Fibroblast of lung (primary cell): Measurements from ENCODE around the gene ADCY3. TPM values are rescaled to one million over a fixed set of nuclear protein-coding genes. Genes with fewer than 3 reads are reported as not detected.

Experiments
- DNase-seq, 2 donors: peaks; one replicate each; pipeline versions ENCODE4 v3.0.0 to v3.0.0-alpha.2; 2010; ENCODE audit warnings: low read depth in 2 of 2
- H2AFZ ChIP-seq: 2 replicates; pipeline ENCODE4 v1.5.1; 2012; ENCODE audit warnings: low read length, control low read depth, inconsistent platforms
- H3K27ac ChIP-seq: 2 replicates; pipeline ENCODE4 v1.5.1; 2011; ENCODE audit warnings: low read length, control low read depth; ENCODE audit not compliant: insufficient read depth
- H3K27me3 ChIP-seq: 2 replicates; pipeline ENCODE4 v1.5.1; 2011; ENCODE audit warnings: mild to moderate bottlenecking, low read length; ENCODE audit not compliant: control insufficient read depth, insufficient read depth
- H3K36me3 ChIP-seq: 2 replicates; pipeline ENCODE4 v1.5.1; 2011; ENCODE audit warnings: low read length; ENCODE audit not compliant: control insufficient read depth, insufficient read depth
- H3K4me1 ChIP-seq: 2 replicates; pipeline ENCODE4 v1.5.1; 2011; ENCODE audit warnings: low read length; ENCODE audit not compliant: control insufficient read depth, insufficient read depth; ENCODE audit errors: extremely low read depth
- H3K4me2 ChIP-seq: 2 replicates; pipeline ENCODE4 v1.5.1; 2011; ENCODE audit warnings: low read length, control low read depth; ENCODE audit not compliant: insufficient read depth; ENCODE audit errors: extremely low read depth
- H3K4me3 ChIP-seq, 4 experiments: fragments of 200-600 bp in 1 of 4; sonication (generic) in 1 of 4; replicated peaks in 1 of 4; 2 replicates each; pipeline ENCODE4 v1.5.1; 2011 to 2016; ENCODE audit warnings: low read length in 4 of 4, low read depth in 3 of 4, mild to moderate bottlenecking in 3 of 4, control low read depth in 2 of 4, inconsistent platforms in 1 of 4, mixed read lengths in 1 of 4; ENCODE audit not compliant: insufficient read depth in 1 of 4; ENCODE audit errors: control extremely low read depth in 1 of 4
- H3K79me2 ChIP-seq: 2 replicates; pipeline ENCODE4 v1.5.1; 2012; ENCODE audit warnings: mild to moderate bottlenecking, low read length, inconsistent platforms; ENCODE audit not compliant: control insufficient read depth, insufficient read depth
- H3K9ac ChIP-seq: 2 replicates; pipeline ENCODE4 v1.5.1; 2011; ENCODE audit warnings: mild to moderate bottlenecking, low read length, control low read depth; ENCODE audit not compliant: insufficient read depth
- H3K9me3 ChIP-seq: 2 replicates; pipeline ENCODE4 v1.5.1; 2012; ENCODE audit warnings: low read depth, low read length; ENCODE audit not compliant: control insufficient read depth, insufficient read depth
- H4K20me1 ChIP-seq: 2 replicates; pipeline ENCODE4 v1.5.1; 2011; ENCODE audit warnings: low read length; ENCODE audit not compliant: control insufficient read depth, insufficient read depth; ENCODE audit errors: extremely low read depth
- EZH2 ChIP-seq: IDR thresholded peaks from 2 replicates; pipeline ENCODE4 v1.5.1; 2012; ENCODE audit warnings: low read length, control low read depth, mild to moderate bottlenecking; ENCODE audit errors: missing control alignments
- polyA plus RNA-seq, 2 donors: library from polyadenylated mRNA; depleted of rRNA in 1 of 2; stranded (reverse) in 1 of 2; unstranded in 1 of 2; fragments of >200 nt; gene quantifications; 2 replicates each; pipeline ENCODE4 v1.2.1, GENCODE V29; 2011 to 2012; ENCODE audit warnings: missing spikeins in 1 of 2
- total RNA-seq: library from RNA; depleted of rRNA; stranded (reverse); fragments of >200 nt; gene quantifications from 2 replicates; pipeline ENCODE4 v1.2.1, GENCODE V29; 2014
- TF ChIP-seq, protein P1 (sequence below), 2 donors: IDR thresholded peaks in 1 of 2; conservative IDR thresholded peaks in 1 of 2; 1 replicate in 1 of 2; 2 replicates in 1 of 2; pipeline ENCODE4 v1.5.1; 2011 to 2012; ENCODE audit warnings: low read length in 2 of 2, control low read depth in 1 of 2, inconsistent platforms in 1 of 2, low read depth in 1 of 2, mild to moderate bottlenecking in 1 of 2

Gene ADCY3
- total and polyA plus RNA-seq, 2 donors (not counting 1 experiment from before 2014, with no cell fraction given) = 33.0 to 90.2 TPM

- Histone ChIP-seq H3K27me3 (no peaks in the 10 kb centered on the region), H3K9ac (no peak overlapping the region), H4K20me1 (no peaks in the 10 kb centered on the region), H3K4me3 (no peak overlapping the region), H3K79me2 (no peaks in the 10 kb centered on the region), H3K36me3 (no peaks in the 10 kb centered on the region), H3K4me2 (no peak overlapping the region), H2AFZ (no peak overlapping the region), H3K9me3 (no peaks in the 10 kb centered on the region), H3K27ac (no peak overlapping the region), H3K4me1 (no peaks in the 10 kb centered on the region)
- TF ChIP-seq, protein P1, sequence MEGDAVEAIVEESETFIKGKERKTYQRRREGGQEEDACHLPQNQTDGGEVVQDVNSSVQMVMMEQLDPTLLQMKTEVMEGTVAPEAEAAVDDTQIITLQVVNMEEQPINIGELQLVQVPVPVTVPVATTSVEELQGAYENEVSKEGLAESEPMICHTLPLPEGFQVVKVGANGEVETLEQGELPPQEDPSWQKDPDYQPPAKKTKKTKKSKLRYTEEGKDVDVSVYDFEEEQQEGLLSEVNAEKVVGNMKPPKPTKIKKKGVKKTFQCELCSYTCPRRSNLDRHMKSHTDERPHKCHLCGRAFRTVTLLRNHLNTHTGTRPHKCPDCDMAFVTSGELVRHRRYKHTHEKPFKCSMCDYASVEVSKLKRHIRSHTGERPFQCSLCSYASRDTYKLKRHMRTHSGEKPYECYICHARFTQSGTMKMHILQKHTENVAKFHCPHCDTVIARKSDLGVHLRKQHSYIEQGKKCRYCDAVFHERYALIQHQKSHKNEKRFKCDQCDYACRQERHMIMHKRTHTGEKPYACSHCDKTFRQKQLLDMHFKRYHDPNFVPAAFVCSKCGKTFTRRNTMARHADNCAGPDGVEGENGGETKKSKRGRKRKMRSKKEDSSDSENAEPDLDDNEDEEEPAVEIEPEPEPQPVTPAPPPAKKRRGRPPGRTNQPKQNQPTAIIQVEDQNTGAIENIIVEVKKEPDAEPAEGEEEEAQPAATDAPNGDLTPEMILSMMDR (conservative IDR thresholded peaks at IDR 0.05 in 1 of 2, IDR thresholded peaks at IDR 0.05 in 1 of 2; ENCODE audit: low read depth in 1 of 2, low read length in 2 of 2) = no peak
- TF ChIP-seq EZH2 = no peak
- DNase-seq = no peak
Measured at GRCh38 chr2:24937236-24937635, 17.2 kb upstream of the ADCY3 start.

DNA sequence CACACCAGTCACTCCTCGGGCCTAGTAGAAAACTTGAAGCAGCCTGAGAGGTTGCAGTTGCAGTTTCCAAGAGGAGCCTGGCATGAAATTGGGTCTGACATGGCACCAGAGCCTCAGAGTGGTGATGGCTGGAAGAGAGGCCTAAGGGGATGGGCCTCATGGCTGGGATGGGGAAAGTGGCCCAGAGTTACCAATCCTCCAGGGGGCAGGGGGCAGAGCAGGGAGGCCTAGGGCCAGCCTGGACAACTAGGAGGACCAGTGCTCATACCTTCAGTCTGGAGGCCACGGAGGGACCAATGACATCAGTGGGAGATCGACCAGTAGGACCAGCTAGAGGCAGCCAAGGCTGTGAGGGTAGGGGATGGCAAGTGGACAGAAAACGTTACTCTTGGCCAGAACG, 15.1 kb upstream of the ADCY3 start:
- Histone ChIP-seq H3K27ac (no peak overlapping the region), H3K4me1 (no peaks in the 10 kb centered on the region), H3K4me3 (no peak overlapping the region), H3K79me2 (no peaks in the 10 kb centered on the region), H3K27me3 (no peaks in the 10 kb centered on the region), H3K9me3 (no peaks in the 10 kb centered on the region), H4K20me1 (no peaks in the 10 kb centered on the region), H2AFZ (no peak overlapping the region), H3K4me2 (no peak overlapping the region), H3K9ac (no peak overlapping the region), H3K36me3 (no peaks in the 10 kb centered on the region)
- DNase-seq = no peak
- TF ChIP-seq, protein P1 (conservative IDR thresholded peaks at IDR 0.05 in 1 of 2, IDR thresholded peaks at IDR 0.05 in 1 of 2; ENCODE audit: low read depth in 1 of 2, low read length in 2 of 2) = no peak
- TF ChIP-seq EZH2 = no peak

DNA sequence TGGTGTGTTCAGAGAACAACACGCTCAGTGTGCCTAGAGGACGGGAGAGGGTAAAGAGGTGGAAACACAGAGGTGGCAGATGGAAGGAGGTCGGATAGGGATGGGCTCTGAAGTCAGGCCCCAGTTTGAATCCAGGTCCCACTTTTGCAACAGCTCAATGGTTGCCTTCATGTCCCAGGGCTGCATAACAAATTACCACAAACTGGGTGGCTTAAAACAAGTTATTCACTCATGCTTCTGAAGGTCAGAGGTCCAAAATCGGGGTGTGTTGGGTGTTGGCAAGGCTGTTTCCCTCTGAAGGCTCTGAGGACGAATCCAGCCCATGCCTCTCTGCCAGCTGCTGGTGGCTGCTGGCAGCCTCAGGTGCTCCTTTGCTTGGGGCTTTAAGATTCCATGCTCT, 12.7 kb upstream of the ADCY3 start:
- Histone ChIP-seq H3K9me3 (no peaks in the 10 kb centered on the region), H3K27ac (no peak overlapping the region), H4K20me1 (no peaks in the 10 kb centered on the region), H3K9ac (no peak overlapping the region), H3K36me3 (no peaks in the 10 kb centered on the region), H3K4me3 (no peak overlapping the region), H3K27me3 (no peaks in the 10 kb centered on the region), H3K4me1 (no peaks in the 10 kb centered on the region), H2AFZ (no peak overlapping the region), H3K4me2 (no peak overlapping the region), H3K79me2 (no peaks in the 10 kb centered on the region)
- no peak for TF ChIP-seq EZH2
- TF ChIP-seq, protein P1 (conservative IDR thresholded peaks at IDR 0.05 in 1 of 2, IDR thresholded peaks at IDR 0.05 in 1 of 2; ENCODE audit: low read depth in 1 of 2, low read length in 2 of 2) = no peak
- no peak for DNase-seq
